ENCODE results near the gene SHC3.

- no peak for TF ChIP-seq CTCF (IDR thresholded peaks at IDR 0.05; ENCODE audit: low read depth, low read length)
- no peak for TF ChIP-seq MYC (IDR thresholded peaks at IDR 0.05; ENCODE audit: low read depth, low read length)
- no peak for TF ChIP-seq POLR2A (IDR thresholded peaks at IDR 0.05; ENCODE audit: extremely low read depth, insufficient read length)
These were observed 95.0 kb downstream of the SHC3 start for GRCh38 chr9:89083626-89084025.

All from NB4 (cell line).